Neural cell (in vitro differentiated cells): ENCODE measurements around the gene MRPS18C. TPM values are rescaled to one million over a fixed set of nuclear protein-coding genes. Genes with fewer than 3 reads are reported as not detected.

Experiments used
- H2AFZ ChIP-seq: fragments of 200-600, 300-800 bp; sonication (generic), shearing (Covaris generic); 2 replicates; pipeline ENCODE4 v1.6.0; 2014; ENCODE audit warnings: low read depth, mild to moderate bottlenecking, antibody characterized with exemption, low read length, moderate library complexity
- H3F3A ChIP-seq: fragments of 200-600 bp; shearing (Covaris generic); 2 replicates; pipeline ENCODE4 v1.6.1; 2016; ENCODE audit warnings: mild to moderate bottlenecking, moderate library complexity, mixed read lengths, antibody characterized with exemption, low read length; ENCODE audit not compliant: insufficient read depth, poor library complexity, severe bottlenecking
- H3K27ac ChIP-seq: fragments of 200-600, 300-800 bp; sonication (generic), shearing (Covaris generic); 2 replicates; pipeline ENCODE4 v1.5.1; 2014; ENCODE audit warnings: mild to moderate bottlenecking, low read length, moderate library complexity
- H3K27me3 ChIP-seq: fragments of 300-800, 200-600 bp; sonication (generic), shearing (Covaris generic); 2 replicates; pipeline ENCODE4 v1.6.0; 2014; ENCODE audit warnings: mild to moderate bottlenecking, low read depth, low read length, moderate library complexity; ENCODE audit not compliant: insufficient read depth
- H3K36me3 ChIP-seq: fragments of 300-800, 200-600 bp; sonication (generic), shearing (Covaris generic); 2 replicates; pipeline ENCODE4 v1.5.1; 2014; ENCODE audit warnings: mild to moderate bottlenecking, antibody characterized with exemption, low read length, moderate library complexity; ENCODE audit not compliant: insufficient read depth
- H3K4me2 ChIP-seq: fragments of 300-800, 200-600 bp; sonication (generic), shearing (Covaris generic); 2 replicates; pipeline ENCODE4 v1.6.0; 2014; ENCODE audit warnings: mild to moderate bottlenecking, low read length
- H3K4me3 ChIP-seq: fragments of 300-800, 200-600 bp; sonication (generic), shearing (Covaris generic); 2 replicates; pipeline ENCODE4 v1.5.1; 2014; ENCODE audit warnings: mild to moderate bottlenecking, low read length, moderate library complexity
- H3K79me2 ChIP-seq: fragments of 200-600 bp; shearing (Covaris generic); replicated peaks from 2 replicates; pipeline ENCODE4 v1.6.0; 2014; ENCODE audit warnings: mild to moderate bottlenecking, low read length, moderate library complexity; ENCODE audit not compliant: insufficient read depth
- H3K9ac ChIP-seq: fragments of 300-800, 200-600 bp; sonication (generic), shearing (Covaris generic); 2 replicates; pipeline ENCODE4 v1.6.1; 2016; ENCODE audit warnings: mild to moderate bottlenecking, low read length, mixed read lengths
- H3K9me2 ChIP-seq: fragments of 200-600 bp; shearing (Covaris generic); 2 replicates; pipeline ENCODE4 v1.6.1; 2016; ENCODE audit warnings: mild to moderate bottlenecking, low read length, mixed read lengths; ENCODE audit not compliant: insufficient read depth
- H3K9me3 ChIP-seq: fragments of 200-600, 300-800 bp; sonication (generic), shearing (Covaris generic); 2 replicates; pipeline ENCODE4 v1.6.1; 2016; ENCODE audit warnings: mild to moderate bottlenecking, mixed run types, low read length, moderate library complexity, mixed read lengths
- H4K20me1 ChIP-seq: fragments of 200-600 bp; shearing (Covaris generic); 2 replicates; pipeline ENCODE4 v1.6.1; 2016; ENCODE audit warnings: mild to moderate bottlenecking, mixed run types; ENCODE audit not compliant: insufficient read depth
- EP300 ChIP-seq: fragments of 450-650 bp; conservative IDR thresholded peaks from 2 replicates; pipeline ENCODE4 v1.6.1; 2014; ENCODE audit warnings: antibody characterized with exemption, mild to moderate bottlenecking, moderate library complexity; ENCODE audit not compliant: poor library complexity, severe bottlenecking
- EZH2 ChIP-seq: fragments of 200-600, 300-800 bp; shearing (Covaris generic), sonication (generic); IDR thresholded peaks from 2 replicates; pipeline ENCODE4 v1.6.1; 2014; ENCODE audit warnings: antibody characterized with exemption, low read length, borderline replicate concordance, mild to moderate bottlenecking; ENCODE audit not compliant: insufficient read depth, poor library complexity, severe bottlenecking
- MXI1 ChIP-seq: fragments of 450-650 bp; conservative IDR thresholded peaks from 2 replicates; pipeline ENCODE4 v1.6.1; 2014; ENCODE audit warnings: antibody characterized with exemption, mild to moderate bottlenecking; ENCODE audit not compliant: poor library complexity, severe bottlenecking
- POLR2AphosphoS5 ChIP-seq: IDR thresholded peaks from 2 replicates; pipeline ENCODE4 v1.6.1; 2012
- RAD21 ChIP-seq: fragments of 450-650 bp; conservative IDR thresholded peaks from 2 replicates; pipeline ENCODE4 v1.6.1; 2014; ENCODE audit warnings: antibody characterized with exemption, mild to moderate bottlenecking, moderate library complexity
- SMC3 ChIP-seq: fragments of 450-650 bp; conservative IDR thresholded peaks from 2 replicates; pipeline ENCODE4 v1.6.1; 2014; ENCODE audit warnings: antibody characterized with exemption, mild to moderate bottlenecking, moderate library complexity; ENCODE audit not compliant: poor library complexity
- TAF1 ChIP-seq: IDR thresholded peaks from 2 replicates; pipeline ENCODE4 v1.6.1; 2012; ENCODE audit warnings: low read depth
- polyA plus RNA-seq: library from polyadenylated mRNA; depleted of rRNA; stranded (reverse); fragments of >200 nt; gene quantifications from 2 replicates; pipeline ENCODE4 v1.2.3, GENCODE V29; 2014
- TF ChIP-seq, protein P1 (sequence below): IDR thresholded peaks from 2 replicates; pipeline ENCODE4 v1.6.1; 2012; ENCODE audit warnings: borderline replicate concordance
- TF ChIP-seq, protein P2 (sequence below): fragments of 450-650 bp; IDR thresholded peaks from 2 replicates; pipeline ENCODE4 v1.5.1; 2014; ENCODE audit warnings: antibody characterized with exemption, mild to moderate bottlenecking, moderate library complexity; ENCODE audit not compliant: poor library complexity, severe bottlenecking

The MRPS18C gene
- polyA plus RNA-seq, 1 donor from 2014 or later: 60.6 TPM

DNA sequence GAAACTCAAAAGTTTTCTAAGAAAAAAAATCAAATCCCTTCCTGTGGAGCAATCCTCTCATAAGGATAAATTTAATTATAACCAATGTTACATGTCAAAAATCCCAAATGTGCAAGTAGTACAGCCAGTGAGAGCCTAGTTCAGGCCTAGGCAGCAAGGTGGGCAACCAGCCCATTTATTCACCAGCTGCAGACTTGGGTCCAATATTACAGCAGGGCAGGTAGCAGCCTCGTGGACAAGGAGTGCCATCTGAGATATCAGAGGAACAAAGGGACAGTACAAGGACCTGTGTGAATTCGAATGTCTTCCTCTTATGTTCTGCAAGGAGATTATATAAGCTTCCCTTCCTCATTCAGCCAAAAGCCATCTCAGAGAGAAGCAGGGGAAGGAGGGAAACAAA lies 6.8 kb upstream of the MRPS18C start:
- H3K27ac ChIP-seq: no peak overlapping the region
- no peak overlapping the region for H3K4me2 ChIP-seq
- no peaks in the 10 kb centered on the region for H3F3A ChIP-seq
- H3K4me3 ChIP-seq: no peak overlapping the region
- no peaks in the 10 kb centered on the region for H4K20me1 ChIP-seq
- H2AFZ ChIP-seq: no peak overlapping the region
- H3K36me3 ChIP-seq: no peaks in the 10 kb centered on the region
- H3K9ac ChIP-seq: no peak overlapping the region
- H3K9me3 ChIP-seq: no peaks in the 10 kb centered on the region
- H3K79me2 ChIP-seq: no peaks in the 10 kb centered on the region
- no peak for TF ChIP-seq MXI1
- TF ChIP-seq SMC3: no peak
- no peaks in the 10 kb centered on the region for H3K27me3 ChIP-seq
- H3K9me2 ChIP-seq: no peaks in the 10 kb centered on the region

DNA sequence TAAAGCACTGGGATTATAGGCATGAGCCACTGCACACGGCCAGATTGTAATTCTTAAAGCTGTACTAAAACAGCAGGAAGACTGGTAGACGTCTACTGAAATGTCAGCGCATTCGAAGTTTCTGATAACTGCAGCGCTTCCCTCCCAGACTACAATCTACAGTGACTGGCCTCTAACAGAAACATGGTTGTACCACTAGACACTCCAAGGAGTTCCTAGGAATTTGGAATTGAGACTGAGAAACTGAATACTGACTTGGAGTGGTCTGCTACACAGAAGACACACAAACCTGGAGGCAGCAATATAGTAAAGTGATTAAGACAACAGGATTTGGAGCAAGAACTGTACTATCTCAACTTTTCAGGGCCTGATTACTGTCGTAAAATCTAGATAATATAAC lies 1.2 kb upstream of the MRPS18C start:
- peak overlapping the region; percentile 77 for H3K9ac ChIP-seq
- H3K27ac ChIP-seq: no peak overlapping the region
- TF ChIP-seq EP300 (no peak), MXI1 (no peak), SMC3 (no peak), TAF1 (no peak), EZH2 (no peak), RAD21 (no peak), POLR2AphosphoS5 (no peak)
- TF ChIP-seq, protein P1, sequence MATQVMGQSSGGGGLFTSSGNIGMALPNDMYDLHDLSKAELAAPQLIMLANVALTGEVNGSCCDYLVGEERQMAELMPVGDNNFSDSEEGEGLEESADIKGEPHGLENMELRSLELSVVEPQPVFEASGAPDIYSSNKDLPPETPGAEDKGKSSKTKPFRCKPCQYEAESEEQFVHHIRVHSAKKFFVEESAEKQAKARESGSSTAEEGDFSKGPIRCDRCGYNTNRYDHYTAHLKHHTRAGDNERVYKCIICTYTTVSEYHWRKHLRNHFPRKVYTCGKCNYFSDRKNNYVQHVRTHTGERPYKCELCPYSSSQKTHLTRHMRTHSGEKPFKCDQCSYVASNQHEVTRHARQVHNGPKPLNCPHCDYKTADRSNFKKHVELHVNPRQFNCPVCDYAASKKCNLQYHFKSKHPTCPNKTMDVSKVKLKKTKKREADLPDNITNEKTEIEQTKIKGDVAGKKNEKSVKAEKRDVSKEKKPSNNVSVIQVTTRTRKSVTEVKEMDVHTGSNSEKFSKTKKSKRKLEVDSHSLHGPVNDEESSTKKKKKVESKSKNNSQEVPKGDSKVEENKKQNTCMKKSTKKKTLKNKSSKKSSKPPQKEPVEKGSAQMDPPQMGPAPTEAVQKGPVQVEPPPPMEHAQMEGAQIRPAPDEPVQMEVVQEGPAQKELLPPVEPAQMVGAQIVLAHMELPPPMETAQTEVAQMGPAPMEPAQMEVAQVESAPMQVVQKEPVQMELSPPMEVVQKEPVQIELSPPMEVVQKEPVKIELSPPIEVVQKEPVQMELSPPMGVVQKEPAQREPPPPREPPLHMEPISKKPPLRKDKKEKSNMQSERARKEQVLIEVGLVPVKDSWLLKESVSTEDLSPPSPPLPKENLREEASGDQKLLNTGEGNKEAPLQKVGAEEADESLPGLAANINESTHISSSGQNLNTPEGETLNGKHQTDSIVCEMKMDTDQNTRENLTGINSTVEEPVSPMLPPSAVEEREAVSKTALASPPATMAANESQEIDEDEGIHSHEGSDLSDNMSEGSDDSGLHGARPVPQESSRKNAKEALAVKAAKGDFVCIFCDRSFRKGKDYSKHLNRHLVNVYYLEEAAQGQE: no peak
- TF ChIP-seq, protein P2, sequence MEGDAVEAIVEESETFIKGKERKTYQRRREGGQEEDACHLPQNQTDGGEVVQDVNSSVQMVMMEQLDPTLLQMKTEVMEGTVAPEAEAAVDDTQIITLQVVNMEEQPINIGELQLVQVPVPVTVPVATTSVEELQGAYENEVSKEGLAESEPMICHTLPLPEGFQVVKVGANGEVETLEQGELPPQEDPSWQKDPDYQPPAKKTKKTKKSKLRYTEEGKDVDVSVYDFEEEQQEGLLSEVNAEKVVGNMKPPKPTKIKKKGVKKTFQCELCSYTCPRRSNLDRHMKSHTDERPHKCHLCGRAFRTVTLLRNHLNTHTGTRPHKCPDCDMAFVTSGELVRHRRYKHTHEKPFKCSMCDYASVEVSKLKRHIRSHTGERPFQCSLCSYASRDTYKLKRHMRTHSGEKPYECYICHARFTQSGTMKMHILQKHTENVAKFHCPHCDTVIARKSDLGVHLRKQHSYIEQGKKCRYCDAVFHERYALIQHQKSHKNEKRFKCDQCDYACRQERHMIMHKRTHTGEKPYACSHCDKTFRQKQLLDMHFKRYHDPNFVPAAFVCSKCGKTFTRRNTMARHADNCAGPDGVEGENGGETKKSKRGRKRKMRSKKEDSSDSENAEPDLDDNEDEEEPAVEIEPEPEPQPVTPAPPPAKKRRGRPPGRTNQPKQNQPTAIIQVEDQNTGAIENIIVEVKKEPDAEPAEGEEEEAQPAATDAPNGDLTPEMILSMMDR: no peak
- no peaks in the 10 kb centered on the region for H3K27me3 ChIP-seq
- no peaks in the 10 kb centered on the region for H3K9me3 ChIP-seq
- no peaks in the 10 kb centered on the region for H3K9me2 ChIP-seq
- H3K79me2 ChIP-seq: peaks cover 25% of the 10 kb centered on the region
- H2AFZ ChIP-seq: peak overlapping the region; percentile 94
- H3K4me2 ChIP-seq: peak overlapping the region; percentile 86
- no peaks in the 10 kb centered on the region for H4K20me1 ChIP-seq
- peak overlapping the region; percentile 89 for H3K4me3 ChIP-seq
- H3K36me3 ChIP-seq: no peaks in the 10 kb centered on the region
- H3F3A ChIP-seq: no peaks in the 10 kb centered on the region

DNA sequence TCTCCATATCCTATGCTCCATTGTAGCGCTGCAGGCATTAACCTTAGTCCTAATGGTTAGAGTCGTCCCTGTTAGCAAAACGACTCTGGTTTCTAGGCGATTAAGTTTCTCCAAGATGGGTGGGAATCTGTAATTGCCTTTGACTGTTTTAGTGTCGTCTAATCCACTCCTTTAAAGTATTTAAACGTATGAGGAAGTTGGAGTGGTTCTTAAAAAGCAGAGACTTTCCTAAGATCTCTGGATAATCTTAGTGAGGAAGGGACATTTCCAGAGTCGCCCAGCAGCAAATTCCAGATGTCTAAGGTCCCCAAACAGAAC lies 285 bp downstream of the MRPS18C start:
- H3K9me3 ChIP-seq: no peaks in the 10 kb centered on the region
- H3K36me3 ChIP-seq: no peaks in the 10 kb centered on the region
- peak overlapping the region; percentile 77 for H3K9ac ChIP-seq
- H3K27me3 ChIP-seq: no peaks in the 10 kb centered on the region
- no peaks in the 10 kb centered on the region for H3F3A ChIP-seq
- peak overlapping the region; percentile 57 for H2AFZ ChIP-seq
- TF ChIP-seq TAF1: no peak
- TF ChIP-seq, protein P2: no peak
- no peak for TF ChIP-seq EZH2
- no peak for TF ChIP-seq RAD21
- TF ChIP-seq MXI1: peak; percentile 8
- TF ChIP-seq, protein P1: no peak
- TF ChIP-seq SMC3: no peak
- H3K4me2 ChIP-seq: peak overlapping the region; percentile 81
- no peaks in the 10 kb centered on the region for H4K20me1 ChIP-seq
- H3K4me3 ChIP-seq: peak overlapping the region; percentile 89
- H3K27ac ChIP-seq: peak overlapping the region; percentile 75
- peaks cover 25% of the 10 kb centered on the region for H3K79me2 ChIP-seq
- no peaks in the 10 kb centered on the region for H3K9me2 ChIP-seq
